Adrenal gland (tissue), 12 donors: ENCODE measurements around the gene AGMAT. TPM values are rescaled to one million over a fixed set of nuclear protein-coding genes. Genes with fewer than 3 reads are reported as not detected.

Experiments
- DNase-seq, 7 donors: peaks; one replicate each; pipeline ENCODE4 v3.0.0-alpha.2; 2019 to 2020
- H3K27ac ChIP-seq, 5 donors: fragments of 200-600 bp; sonication (generic) in 4 of 5; 1 replicate in 3 of 5; 2 replicates in 2 of 5; pipeline versions ENCODE4 v1.5.1 to v1.8.0; 2016 to 2020; ENCODE audit warnings: mild to moderate bottlenecking in 1 of 5
- H3K27me3 ChIP-seq: fragments of 200-600 bp; 2 replicates; pipeline ENCODE4 v1.8.0; 2021
- H3K36me3 ChIP-seq, 2 donors: fragments of 200-600 bp; replicated peaks in 1 of 2; 1 replicate in 1 of 2; 2 replicates in 1 of 2; pipeline versions ENCODE4 v1.5.1 to v1.8.0; 2018 to 2022
- H3K4me1 ChIP-seq, 2 donors: fragments of 200-600 bp; replicated peaks in 1 of 2; 1 replicate in 1 of 2; 2 replicates in 1 of 2; pipeline versions ENCODE4 v1.5.1 to v1.8.0; 2018 to 2021
- H3K4me3 ChIP-seq, 4 donors: fragments of 200-600 bp; sonication (generic) in 3 of 4; one replicate each; pipeline ENCODE4 v1.5.1; 2016 to 2018
- H3K9me3 ChIP-seq, 3 donors: fragments of 200-600 bp; sonication (generic) in 1 of 3; replicated peaks in 1 of 3; 1 replicate in 2 of 3; 2 replicates in 1 of 3; pipeline versions ENCODE4 v1.5.1 to v1.8.0; 2016 to 2021
- CTCF ChIP-seq, 6 experiments: fragments of 450-650 bp in 4 of 6; fragments of 200-600 bp in 2 of 6; sonication (generic) in 1 of 6; IDR thresholded peaks; 1 replicate in 5 of 6; 2 replicates in 1 of 6; pipeline versions ENCODE4 v1.5.1 to v1.8.0; 2016 to 2021; ENCODE audit warnings: antibody characterized with exemption in 6 of 6, mild to moderate bottlenecking in 2 of 6, moderate library complexity in 1 of 6
- POLR2A ChIP-seq, 2 donors: fragments of 450-650 bp; IDR thresholded peaks; one replicate each; pipeline ENCODE4 v1.6.1; 2017; ENCODE audit warnings: antibody characterized with exemption in 2 of 2, mild to moderate bottlenecking in 2 of 2, moderate library complexity in 1 of 2
- WGBS, 4 donors: extraction: QIAGEN DNeasy Blood & Tissue Kit in 2 of 4; methylation state at CpG; one replicate each; pipeline versions ENCODE4 v1.1.5 to v1.1.7; 2013 to 2017; 5-methylcytosine and 5-hydroxymethylcytosine counted together
- intact Hi-C, 2 donors: fragments of 100-400 bp; cut with DNase I; formaldehyde crosslinking; loops; one replicate each; pipeline versions ENCODE4 v1.14.1 to v1.15.0; 2022 to 2023
- polyA plus RNA-seq, 3 donors: library from polyadenylated mRNA; stranded (reverse); fragments of 200-250 nt in 2 of 3; fragments of 350-450 nt in 1 of 3; fragmentation: Illumina TruSeq in 1 of 3; extraction: RNeasy Lipid Tissue Mini Kit (QIAGEN cat#74804) in 1 of 3; gene quantifications; one replicate each; pipeline ENCODE4 v1.2.3, GENCODE V29; 2013 to 2014
- total RNA-seq, 9 donors: library from RNA; depleted of rRNA in 4 of 9; stranded (reverse); fragments of >200 nt in 4 of 9; fragments of 120-200 nt in 1 of 9; fragmentation: NEBNext Ultra II Directional in 1 of 9; extraction: Animal tissue kit (Norgen Biotek cat#: 25700) in 1 of 9; gene quantifications; one replicate each; pipeline versions ENCODE4 v1.1.0 to v1.2.4, GENCODE V29; 2013 to 2023
- donor health status: healthy with polysubstance abuse.
- donor health status: Bipolar disorder and iron deficiency.
- donor health status: DM: yes; HTN: yes; CAD: no.
- donor health status: DM: no; HTN: no; CAD: no.
- donor health status: DM: no; HTN: no; CAD: no.
- donor health status: DM: yes; HTN: yes; CAD: no.

AGMAT gene
- total and polyA plus RNA-seq, 12 donors, result 0.16 to 15.0 (median 1.5) TPM

GRCh38 chr1:15595809-15596617, 11.2 kb upstream of the AGMAT start:
- TF ChIP-seq CTCF (IDR thresholded peaks at IDR 0.05) (no peak), POLR2A (IDR thresholded peaks at IDR 0.05) (peak in 1 of 2 donors; percentile 17)
- Histone ChIP-seq H3K27me3 (no peaks in the 10 kb centered on the region), H3K9me3 (no peaks in the 10 kb centered on the region), H3K27ac (peak overlapping the region in 2 of 5 donors; percentile 34 to 75), H3K4me1 (peaks cover 4 to 9% of the 10 kb centered on the region in 2 donors), H3K36me3 (no peaks in the 10 kb centered on the region), H3K4me3 (no peak overlapping the region)
- intact Hi-C loops, result no loop called here
- DNase-seq, result peak in 4 of 7 donors; percentile 46 to 56 (median 52)
- 40 to 62% (median 45%) methylated on average over 5 of the region's 5 CpGs for WGBS, 4 donors

GRCh38 chr1:15592285-15592684, 7.4 kb upstream of the AGMAT start:
- Histone ChIP-seq H3K4me1 (peaks cover 0 to 9% of the 10 kb centered on the region in 2 donors), H3K27me3 (no peaks in the 10 kb centered on the region), H3K36me3 (no peaks in the 10 kb centered on the region), H3K9me3 (no peaks in the 10 kb centered on the region), H3K4me3 (no peak overlapping the region), H3K27ac (no peak overlapping the region)
- DNase-seq, result no peak
- intact Hi-C loops, result loop anchor here (2.0 kb wide), 2 partner anchors 149 to 151 kb away; partner anchors contain the start of gene TMEM82 (in 1 of the 2)
- WGBS, 4 donors, result 83 to 89% (median 84%) methylated on average over 5 of the region's 5 CpGs
- TF ChIP-seq POLR2A (IDR thresholded peaks at IDR 0.05) (no peak), CTCF (IDR thresholded peaks at IDR 0.05) (no peak)

- intact Hi-C loops, result no loop called here
- Histone ChIP-seq H3K36me3 (no peaks in the 10 kb centered on the region), H3K27ac (no peak overlapping the region), H3K9me3 (no peaks in the 10 kb centered on the region), H3K4me1 (peaks cover 6 to 10% of the 10 kb centered on the region in 2 donors), H3K4me3 (no peak overlapping the region), H3K27me3 (no peaks in the 10 kb centered on the region)
- WGBS, 4 donors, result 77 to 92% (median 86%) methylated on average over 13 to 18 of the region's 18 CpGs
- TF ChIP-seq POLR2A (IDR thresholded peaks at IDR 0.05) (no peak), CTCF (IDR thresholded peaks at IDR 0.05) (no peak)
- DNase-seq, result no peak
These were observed 1.7 kb downstream of the AGMAT start for GRCh38 chr1:15583016-15583706.

- Histone ChIP-seq H3K4me3 (no peak overlapping the region), H3K36me3 (no peaks in the 10 kb centered on the region), H3K27me3 (no peaks in the 10 kb centered on the region), H3K27ac (no peak overlapping the region), H3K9me3 (no peaks in the 10 kb centered on the region), H3K4me1 (peaks cover 5 to 7% of the 10 kb centered on the region in 2 donors)
- no peak for TF ChIP-seq POLR2A (IDR thresholded peaks at IDR 0.05)
- no peak for TF ChIP-seq CTCF (IDR thresholded peaks at IDR 0.05)
- intact Hi-C loops, result no loop called here
- no peak for DNase-seq
These were observed 5.2 kb downstream of the AGMAT start for GRCh38 chr1:15579683-15580047.
